ENCODE results near the gene DNMT3L.
"Not testable (repeated sequence)": the region's sequence is repeated elsewhere in the genome, so short reads cannot be mapped to it uniquely, and the experiment has no call there.

Gene DNMT3L

GRCh38 chr21:44241281-44241680 lies 20.4 kb downstream of the DNMT3L start:
- not testable (repeated sequence) for DNase-seq

DNA sequence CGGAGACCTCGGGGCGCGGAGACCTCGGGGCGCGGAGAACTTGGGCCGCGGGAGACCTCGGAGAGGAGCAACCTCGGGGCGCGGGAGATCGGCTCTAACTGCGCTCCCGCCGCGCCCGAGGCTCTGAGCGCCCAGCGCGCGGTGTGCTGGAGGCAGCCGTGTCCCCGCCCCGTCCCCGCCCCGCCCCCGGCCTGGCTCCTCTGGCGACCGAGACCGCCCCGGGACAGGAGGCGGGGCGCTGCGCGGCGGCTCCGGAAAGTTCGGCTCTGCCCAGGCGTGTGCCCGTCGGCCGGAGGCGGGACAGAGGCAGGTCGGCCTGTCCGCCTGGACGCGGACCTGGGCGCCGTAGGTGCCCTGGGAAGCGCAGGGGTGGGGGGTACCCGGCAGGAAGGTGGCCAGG lies 20.9 kb downstream of the DNMT3L start, which contains the start of gene ICOSLG:
ICOSLG (minus strand) TSS at position 102 of the 400 bp plus-strand sequence. CDS start 126 bp downstream, outside the sequence.
- not testable (repeated sequence) for DNase-seq

DNA sequence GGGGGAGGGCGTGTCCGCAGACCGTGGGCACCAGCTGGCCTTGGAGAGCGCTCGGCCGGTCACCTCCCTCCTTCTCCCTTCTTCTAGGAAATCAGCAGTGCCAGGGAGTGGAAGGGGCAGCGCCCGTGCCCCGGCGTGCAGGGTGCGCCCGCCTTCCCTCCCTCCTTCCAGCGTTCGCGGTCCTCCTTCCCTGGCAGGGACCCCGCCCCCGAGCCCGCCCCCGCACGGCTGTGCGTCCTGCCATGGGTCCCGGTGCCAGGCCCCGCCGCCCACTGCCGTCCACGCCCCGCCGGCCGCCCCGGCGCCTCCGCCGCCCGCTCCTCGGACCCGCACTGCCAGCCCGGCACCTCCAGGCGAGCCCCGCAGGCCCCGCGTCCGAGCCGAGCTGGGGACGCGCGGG lies 21.3 kb downstream of the DNMT3L start:
- not testable (repeated sequence) for DNase-seq

DNA sequence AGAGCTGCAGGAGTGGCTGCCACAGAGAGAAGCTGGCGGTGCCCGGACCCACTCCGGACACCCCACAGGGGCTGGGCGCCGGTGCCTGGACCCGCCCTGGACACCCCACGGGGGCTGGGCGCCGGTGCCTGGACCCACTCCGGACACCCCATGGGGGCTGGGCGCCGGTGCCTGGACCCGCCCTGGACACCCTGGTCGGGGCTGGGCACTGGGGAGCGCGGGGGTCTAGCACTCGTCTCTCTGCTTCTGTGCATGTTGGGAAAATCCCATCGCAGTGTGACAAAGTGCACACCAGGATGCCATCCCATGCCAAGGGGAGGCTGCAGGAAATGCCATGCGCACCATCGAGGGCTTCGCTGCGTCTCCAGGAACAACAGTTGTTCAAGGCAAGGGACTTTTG lies 32.1 kb downstream of the DNMT3L start:
- not testable (repeated sequence) for DNase-seq

- not testable (repeated sequence) for DNase-seq
Observed at GRCh38 chr21:44228109-44228508, 33.6 kb downstream of the DNMT3L start.

- DNase-seq, result not testable (repeated sequence)
Observed at GRCh38 chr21:44227614-44228013, 34.1 kb downstream of the DNMT3L start.

- not testable (repeated sequence) for DNase-seq
Observed at GRCh38 chr21:44225605-44226004, 36.1 kb downstream of the DNMT3L start.

DNA sequence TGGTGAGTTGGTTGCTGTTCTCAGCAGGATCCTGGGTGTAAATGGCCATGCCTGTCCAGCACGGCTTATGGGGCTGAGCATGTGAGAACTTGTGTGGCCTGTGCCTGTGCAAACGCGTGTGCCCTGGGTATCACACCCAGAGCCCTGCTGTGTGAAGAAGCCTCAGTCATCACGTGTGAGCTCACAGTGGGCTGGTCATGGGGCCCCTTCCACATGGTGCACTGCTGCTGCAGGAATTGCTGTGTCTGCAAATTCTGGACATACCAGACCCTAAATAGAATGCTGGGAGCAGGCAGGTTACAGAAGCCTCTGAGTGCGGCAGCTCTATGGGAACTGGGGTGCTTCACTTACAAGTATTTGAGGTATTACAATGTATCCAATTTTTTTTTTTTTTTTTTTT lies 38.4 kb downstream of the DNMT3L start:
- not testable (repeated sequence) for DNase-seq

DNA sequence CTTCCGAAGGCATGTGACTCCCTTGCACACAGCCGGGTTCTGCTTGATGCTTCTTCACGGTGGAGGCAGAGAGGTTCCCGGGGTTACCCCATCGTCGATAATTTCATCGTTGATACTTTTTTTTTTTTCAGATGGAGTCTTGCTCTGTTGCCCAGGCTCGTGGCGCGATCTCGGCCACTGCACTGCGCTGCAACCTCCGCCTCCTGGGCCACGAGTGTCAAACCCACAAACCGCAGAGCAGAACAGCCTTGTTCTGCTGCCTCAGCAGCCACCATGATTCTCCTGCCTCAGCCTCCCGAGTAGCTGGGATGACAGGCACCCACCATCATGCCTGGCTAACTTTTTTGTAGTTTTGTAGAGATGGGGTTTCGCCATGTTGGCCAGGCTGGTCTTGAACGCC lies 41.0 kb downstream of the DNMT3L start:
- DNase-seq, result not testable (repeated sequence)

- not testable (repeated sequence) for DNase-seq
Observed at GRCh38 chr21:44218461-44218860, 43.2 kb downstream of the DNMT3L start.

DNA sequence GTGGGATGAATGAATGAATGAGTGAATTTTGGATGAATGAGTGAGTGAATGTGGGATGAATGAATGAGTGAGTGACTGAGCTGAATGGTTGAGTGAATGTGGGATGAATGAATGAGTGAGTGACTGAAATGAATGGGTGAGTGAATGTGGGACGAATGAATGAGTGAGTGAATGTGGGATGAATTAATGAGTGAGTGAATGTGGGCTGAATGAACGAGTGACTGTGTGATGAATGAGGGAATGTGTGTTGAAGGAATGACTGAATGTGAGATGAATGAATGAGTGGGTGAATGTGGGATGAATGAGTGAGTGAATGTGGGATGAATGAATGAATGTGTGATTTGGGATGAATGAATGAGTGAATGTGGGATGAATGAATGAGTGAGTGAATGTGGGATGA lies 49.7 kb downstream of the DNMT3L start:
- not testable (repeated sequence) for DNase-seq

GRCh38 chr21:44211574-44211973 lies 50.1 kb downstream of the DNMT3L start:
- DNase-seq, result not testable (repeated sequence)

GRCh38 chr21:44207860-44208646 lies 53.6 kb downstream of the DNMT3L start:
- DNase-seq, result not testable (repeated sequence)

DNA sequence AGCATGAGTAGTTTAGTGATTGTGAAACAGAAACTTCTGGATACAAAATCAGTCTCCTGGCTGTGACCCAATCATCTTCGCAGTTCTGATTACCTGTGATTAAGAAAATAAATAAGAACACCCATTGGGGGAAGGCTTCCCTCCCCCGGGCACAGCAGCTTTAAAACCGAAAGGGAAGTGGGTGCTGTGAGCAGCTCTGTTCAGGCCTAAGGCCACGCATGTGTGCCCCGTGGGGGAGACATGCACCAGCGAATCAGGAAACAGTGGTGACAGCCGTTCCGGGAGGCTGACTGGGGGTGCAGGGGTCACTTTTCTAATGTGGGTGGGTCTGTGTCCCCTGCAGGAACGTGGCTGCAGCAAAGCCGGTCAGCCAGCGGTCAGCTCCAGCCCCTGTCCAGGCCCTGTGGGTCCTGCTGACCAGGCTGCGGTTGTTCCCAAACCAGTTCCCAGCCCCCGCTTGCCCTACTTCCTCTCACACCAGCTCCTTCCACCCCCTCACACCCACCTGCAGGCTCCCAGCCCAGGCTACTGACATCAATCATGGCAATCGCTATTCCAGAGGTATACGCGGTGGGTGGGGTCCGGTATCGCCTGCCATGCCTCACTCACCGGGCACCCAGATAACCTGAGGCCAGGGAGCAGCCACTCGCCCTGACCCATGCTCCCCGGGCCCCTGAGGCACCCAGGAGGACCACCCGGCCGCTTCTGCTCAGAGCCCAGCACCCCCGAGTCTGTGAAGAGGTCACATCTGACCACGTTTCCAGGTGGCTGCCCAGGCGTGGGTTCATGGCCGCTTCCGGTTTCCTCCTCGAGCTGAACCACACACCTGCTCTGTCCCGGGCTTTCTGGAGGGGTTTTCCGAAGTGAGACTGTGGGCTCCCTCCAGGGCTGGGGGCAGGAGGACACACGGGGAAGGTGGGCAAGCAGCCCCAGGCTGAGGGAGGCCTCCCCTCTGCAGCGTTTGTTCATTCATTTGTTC lies 54.7 kb downstream of the DNMT3L start:
- not testable (repeated sequence) for DNase-seq

DNA sequence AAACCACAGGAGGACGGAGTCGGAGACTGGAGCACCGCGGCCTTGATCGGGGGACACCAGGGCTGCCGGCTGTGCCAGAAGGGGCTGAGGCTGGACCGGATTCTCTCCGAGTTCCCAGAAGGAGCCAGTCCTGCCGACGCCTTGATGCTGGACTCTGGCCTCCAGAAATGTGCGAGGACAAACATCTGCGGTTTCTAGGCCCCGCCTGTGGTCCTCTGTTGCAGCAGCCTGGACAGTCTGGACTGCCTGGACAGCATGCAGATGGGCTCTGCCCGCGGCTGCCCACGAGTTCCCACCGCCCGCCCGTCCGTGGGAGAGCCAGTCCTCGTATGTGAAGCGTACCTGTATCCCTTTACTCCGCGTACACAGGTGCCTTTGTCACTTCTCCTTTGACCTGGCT lies 55.5 kb downstream of the DNMT3L start:
- not testable (repeated sequence) for DNase-seq

- not testable (repeated sequence) for DNase-seq
Observed at GRCh38 chr21:44202590-44203299, 59.0 kb downstream of the DNMT3L start.

- DNase-seq, result not testable (repeated sequence)
Observed at GRCh38 chr21:44199997-44200396, 61.7 kb downstream of the DNMT3L start.

DNA sequence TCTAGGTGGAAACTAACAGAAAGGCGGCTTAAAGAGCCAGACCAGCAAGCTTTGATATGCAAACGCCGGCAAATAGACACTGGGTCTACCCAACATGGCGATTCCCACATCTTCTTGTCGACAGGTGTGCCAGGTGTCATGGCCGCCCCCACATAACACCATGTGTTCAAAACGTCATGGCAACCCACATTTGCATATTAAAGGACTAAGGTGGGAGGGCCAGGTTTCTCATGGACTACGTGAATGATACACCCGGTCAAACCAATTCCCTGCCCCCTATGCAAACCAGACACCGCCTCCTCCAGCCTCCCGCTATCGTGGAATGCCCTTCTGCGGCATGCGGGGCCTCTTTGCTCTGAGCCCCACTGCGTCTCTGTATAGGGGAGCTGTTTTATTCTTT lies 62.2 kb downstream of the DNMT3L start:
- DNase-seq, result no peak

- DNase-seq, result not testable (repeated sequence)
Observed at GRCh38 chr21:44197156-44197516, 64.6 kb downstream of the DNMT3L start.

All from central memory CD4-positive, alpha-beta T cell (primary cell).